ENCODE data around the gene TLR4.
A peak's percentile ranks its signal among the peaks of the same experiment; 100 is the strongest.

TLR4 gene

GRCh38 chr9:117715411-117715989, 11.3 kb downstream of the TLR4 start:
- DNase-seq: no peak

GRCh38 chr9:117718085-117718484, 13.9 kb downstream of the TLR4 start:
- DNase-seq: peak; percentile 24

- peak; percentile 3 for DNase-seq
These were observed 14.5 kb downstream of the TLR4 start for GRCh38 chr9:117718701-117719100.

GRCh38 chr9:117719161-117719920, 15.1 kb downstream of the TLR4 start:
- no peak for DNase-seq

- no peak for DNase-seq
These were observed 15.9 kb downstream of the TLR4 start for GRCh38 chr9:117720066-117720465.

GRCh38 chr9:117720555-117720954, 16.4 kb downstream of the TLR4 start:
- DNase-seq: no peak

- DNase-seq: no peak
These were observed 16.8 kb downstream of the TLR4 start for GRCh38 chr9:117720987-117721386.

GRCh38 chr9:117722108-117722761, 18.0 kb downstream of the TLR4 start:
- no peak for DNase-seq

GRCh38 chr9:117723986-117724625, 19.9 kb downstream of the TLR4 start:
- DNase-seq: no peak

GRCh38 chr9:117725426-117725887, 21.3 kb downstream of the TLR4 start:
- no peak for DNase-seq

GRCh38 chr9:117729375-117729774, 25.2 kb downstream of the TLR4 start:
- DNase-seq: no peak

GRCh38 chr9:117732494-117732893, 28.3 kb downstream of the TLR4 start:
- no peak for DNase-seq

GRCh38 chr9:117733465-117733864, 29.3 kb downstream of the TLR4 start:
- no peak for DNase-seq

GRCh38 chr9:117734082-117734481, 29.9 kb downstream of the TLR4 start:
- no peak for DNase-seq

GRCh38 chr9:117734523-117735314, 30.5 kb downstream of the TLR4 start:
- peak; percentile 34 for DNase-seq

- no peak for DNase-seq
These were observed 33.6 kb downstream of the TLR4 start for GRCh38 chr9:117737721-117738226.

GRCh38 chr9:117739206-117739605, 35.0 kb downstream of the TLR4 start:
- no peak for DNase-seq

GRCh38 chr9:117739624-117740347, 35.6 kb downstream of the TLR4 start:
- no peak for DNase-seq

- no peak for DNase-seq
These were observed 37.9 kb downstream of the TLR4 start for GRCh38 chr9:117742131-117742530.

- DNase-seq: no peak
These were observed 40.2 kb downstream of the TLR4 start for GRCh38 chr9:117744369-117744768.

GRCh38 chr9:117744856-117745389, 40.7 kb downstream of the TLR4 start:
- DNase-seq: no peak

- no peak for DNase-seq
These were observed 41.4 kb downstream of the TLR4 start for GRCh38 chr9:117745598-117745997.

Data from fibroblast of upper back skin (primary cell).